Thyroid gland (tissue), 4 donors: ENCODE data around the gene ALDH9A1.

Source experiments
- POLR2A ChIP-seq, 2 donors: fragments of 450-650 bp; IDR thresholded peaks; one replicate each; pipeline ENCODE4 v1.6.1; 2017; ENCODE audit warnings: antibody characterized with exemption in 2 of 2, mild to moderate bottlenecking in 2 of 2, moderate library complexity in 1 of 2
- TF ChIP-seq, protein P1 (sequence below), 6 experiments: fragments of 200-600 bp in 3 of 6; fragments of 450-650 bp in 3 of 6; sonication (generic) in 3 of 6; IDR thresholded peaks; one replicate each; pipeline ENCODE4 v1.5.1; 2016 to 2019; ENCODE audit warnings: antibody characterized with exemption in 6 of 6, mild to moderate bottlenecking in 2 of 6, inconsistent platforms in 1 of 6, moderate library complexity in 1 of 6

DNA sequence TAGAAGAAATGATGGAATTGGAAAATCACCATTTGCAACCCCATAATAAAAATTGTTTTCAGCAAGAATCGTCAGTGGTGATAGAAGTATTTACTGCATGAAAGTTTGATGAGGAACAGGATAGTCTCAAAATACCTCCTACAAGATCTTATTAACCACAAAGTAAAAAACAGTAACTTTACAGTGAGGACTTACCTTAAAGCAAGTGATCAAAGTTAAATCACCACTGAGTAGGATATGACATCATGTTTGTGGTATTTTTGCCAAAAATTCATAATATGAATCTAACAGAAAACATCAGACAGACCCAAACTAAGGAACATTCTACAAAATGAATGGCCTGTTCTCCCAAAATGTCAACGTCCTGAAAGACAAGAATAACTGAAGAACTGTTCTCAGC is 19.9 kb downstream of the ALDH9A1 start:
- TF ChIP-seq, protein P1, sequence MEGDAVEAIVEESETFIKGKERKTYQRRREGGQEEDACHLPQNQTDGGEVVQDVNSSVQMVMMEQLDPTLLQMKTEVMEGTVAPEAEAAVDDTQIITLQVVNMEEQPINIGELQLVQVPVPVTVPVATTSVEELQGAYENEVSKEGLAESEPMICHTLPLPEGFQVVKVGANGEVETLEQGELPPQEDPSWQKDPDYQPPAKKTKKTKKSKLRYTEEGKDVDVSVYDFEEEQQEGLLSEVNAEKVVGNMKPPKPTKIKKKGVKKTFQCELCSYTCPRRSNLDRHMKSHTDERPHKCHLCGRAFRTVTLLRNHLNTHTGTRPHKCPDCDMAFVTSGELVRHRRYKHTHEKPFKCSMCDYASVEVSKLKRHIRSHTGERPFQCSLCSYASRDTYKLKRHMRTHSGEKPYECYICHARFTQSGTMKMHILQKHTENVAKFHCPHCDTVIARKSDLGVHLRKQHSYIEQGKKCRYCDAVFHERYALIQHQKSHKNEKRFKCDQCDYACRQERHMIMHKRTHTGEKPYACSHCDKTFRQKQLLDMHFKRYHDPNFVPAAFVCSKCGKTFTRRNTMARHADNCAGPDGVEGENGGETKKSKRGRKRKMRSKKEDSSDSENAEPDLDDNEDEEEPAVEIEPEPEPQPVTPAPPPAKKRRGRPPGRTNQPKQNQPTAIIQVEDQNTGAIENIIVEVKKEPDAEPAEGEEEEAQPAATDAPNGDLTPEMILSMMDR (IDR thresholded peaks at IDR 0.05), result no peak
- TF ChIP-seq POLR2A (IDR thresholded peaks at IDR 0.05), result no peak
